HUDEP-2 (cell line): ENCODE data around the gene HIVEP3.

Source experiments
- DNase-seq, 76 experiments: peaks; one replicate each; lab custom pipeline; 2025; ENCODE audit not compliant: unreplicated experiment in 76 of 76; lab: John Stamatoyannopoulos, UW

Gene HIVEP3

GRCh38 chr1:41466146-41466545, 452.6 kb downstream of the HIVEP3 start:
- no peak for DNase-seq

GRCh38 chr1:41465741-41466140, 453.0 kb downstream of the HIVEP3 start:
- no peak for DNase-seq

- DNase-seq = no peak
Observed at GRCh38 chr1:41464885-41465284, 453.8 kb downstream of the HIVEP3 start.

- DNase-seq = no peak
Observed at GRCh38 chr1:41463516-41463915, 455.2 kb downstream of the HIVEP3 start.

GRCh38 chr1:41462680-41463004, 456.1 kb downstream of the HIVEP3 start:
- DNase-seq = no peak

- no peak for DNase-seq
Observed at GRCh38 chr1:41461790-41462679, 456.7 kb downstream of the HIVEP3 start.

- no peak for DNase-seq
Observed at GRCh38 chr1:41456847-41457540, 461.7 kb downstream of the HIVEP3 start.
